Keratinocyte (primary cell): ENCODE measurements around the gene TDRD1. TPM values are rescaled to one million over a fixed set of nuclear protein-coding genes. Genes with fewer than 3 reads are reported as not detected.

Experiments used
- DNase-seq: peaks from one replicate; pipeline ENCODE4 v3.0.0-alpha.2; 2011; ENCODE audit warnings: low read depth, missing footprints, low spot score
- FAIRE-seq: peaks from 2 replicates; lab custom pipeline; 2011; peaks lifted over from hg19 to GRCh38; lab: Jason Lieb, UNC
- H2AFZ ChIP-seq: 2 replicates; pipeline ENCODE4 v1.6.0; 2012; ENCODE audit warnings: low read length, control low read depth, inconsistent platforms; ENCODE audit not compliant: control insufficient read depth
- H3K27ac ChIP-seq: 2 replicates; pipeline ENCODE4 v1.5.1; 2011; ENCODE audit warnings: low read length; ENCODE audit not compliant: control insufficient read depth, insufficient read depth
- H3K27me3 ChIP-seq: 3 replicates; pipeline ENCODE4 v1.6.0; 2011; ENCODE audit warnings: low read length; ENCODE audit not compliant: control insufficient read depth, insufficient read depth; ENCODE audit errors: extremely low read depth
- H3K36me3 ChIP-seq, 2 experiments: 2 replicates in 1 of 2; 3 replicates in 1 of 2; pipeline ENCODE4 v1.5.1; 2011; ENCODE audit warnings: low read length in 2 of 2, mild to moderate bottlenecking in 1 of 2; ENCODE audit not compliant: control insufficient read depth in 2 of 2, insufficient read depth in 2 of 2; ENCODE audit errors: extremely low read depth in 1 of 2
- H3K4me1 ChIP-seq: 3 replicates; pipeline ENCODE4 v1.5.1; 2011; ENCODE audit warnings: low read length; ENCODE audit not compliant: control insufficient read depth, insufficient read depth; ENCODE audit errors: extremely low read depth
- H3K4me2 ChIP-seq: 3 replicates; pipeline ENCODE4 v1.6.0; 2011; ENCODE audit warnings: low read depth, low read length; ENCODE audit not compliant: control insufficient read depth, insufficient read depth; ENCODE audit errors: extremely low read depth
- H3K4me3 ChIP-seq, 3 experiments: fragments of 200-600 bp in 1 of 3; sonication (generic) in 1 of 3; 2 replicates in 2 of 3; 3 replicates in 1 of 3; pipeline ENCODE4 v1.5.1; 2011 to 2016; ENCODE audit warnings: low read length in 3 of 3, mild to moderate bottlenecking in 3 of 3, control low read depth in 2 of 3, inconsistent platforms in 1 of 3, low read depth in 1 of 3, mixed read lengths in 1 of 3, mixed run types in 1 of 3, moderate library complexity in 1 of 3; ENCODE audit not compliant: control insufficient read depth in 2 of 3, insufficient read depth in 2 of 3; ENCODE audit errors: extremely low read depth in 1 of 3
- H3K79me2 ChIP-seq: 2 replicates; pipeline ENCODE4 v1.6.0; 2012; ENCODE audit warnings: low read length; ENCODE audit not compliant: control insufficient read depth, insufficient read depth
- H3K9ac ChIP-seq: 3 replicates; pipeline ENCODE4 v1.6.0; 2011; ENCODE audit warnings: low read length; ENCODE audit not compliant: control insufficient read depth, insufficient read depth; ENCODE audit errors: extremely low read depth
- H3K9me1 ChIP-seq: 3 replicates; pipeline ENCODE4 v1.6.0; 2011; ENCODE audit warnings: low read length; ENCODE audit not compliant: control insufficient read depth, insufficient read depth; ENCODE audit errors: extremely low read depth
- H3K9me3 ChIP-seq: 2 replicates; pipeline ENCODE4 v1.5.1; 2012; ENCODE audit warnings: low read depth, low read length; ENCODE audit not compliant: control insufficient read depth
- H4K20me1 ChIP-seq: 3 replicates; pipeline ENCODE4 v1.6.0; 2011; ENCODE audit warnings: low read length; ENCODE audit not compliant: control insufficient read depth, insufficient read depth; ENCODE audit errors: extremely low read depth
- EZH2 ChIP-seq: IDR thresholded peaks from one replicate; pipeline ENCODE4 v1.6.1; 2012; ENCODE audit warnings: inconsistent platforms, mild to moderate bottlenecking, low read length, moderate library complexity
- dilution Hi-C: fragments of 300-500 bp; cut with MboI; formaldehyde crosslinking; loops from one replicate; pipeline ENCODE4 v1.7.0; 2020; ENCODE audit warnings: low sequenced_read_pairs; ENCODE audit not compliant: extremely low pct_ligation_motif_present
- polyA plus RNA-seq, 5 experiments: library from polyadenylated mRNA; depleted of rRNA in 3 of 5; stranded (reverse) in 3 of 5; stranded (forward) in 1 of 5; unstranded in 1 of 5; fragments of >200 nt; gene quantifications; 1 replicate in 1 of 5; 2 replicates in 3 of 5; 3 replicates in 1 of 5; pipeline versions ENCODE4 v1.2.1 to v1.2.3, GENCODE V29; 2011 to 2012; ENCODE audit warnings: missing spikeins in 2 of 5, low read depth in 1 of 5, low replicate concordance in 1 of 5
- TF ChIP-seq, protein P1 (sequence below), 3 experiments: IDR thresholded peaks in 1 of 3; conservative IDR thresholded peaks in 1 of 3; optimal IDR thresholded peaks in 1 of 3; 2 replicates in 2 of 3; 3 replicates in 1 of 3; pipeline versions ENCODE3 to v1.5.1; 2011; ENCODE audit warnings: low read length in 3 of 3, mild to moderate bottlenecking in 3 of 3, moderate library complexity in 2 of 3, control low read depth in 1 of 3, inconsistent platforms in 1 of 3; ENCODE audit not compliant: insufficient read depth in 2 of 3; ENCODE audit errors: extremely low read depth in 1 of 3

Gene TDRD1
- polyA plus RNA-seq, 1 donor (not counting 4 experiments of a cell fraction or from before 2014, with no cell fraction given): 0.56 TPM

DNA sequence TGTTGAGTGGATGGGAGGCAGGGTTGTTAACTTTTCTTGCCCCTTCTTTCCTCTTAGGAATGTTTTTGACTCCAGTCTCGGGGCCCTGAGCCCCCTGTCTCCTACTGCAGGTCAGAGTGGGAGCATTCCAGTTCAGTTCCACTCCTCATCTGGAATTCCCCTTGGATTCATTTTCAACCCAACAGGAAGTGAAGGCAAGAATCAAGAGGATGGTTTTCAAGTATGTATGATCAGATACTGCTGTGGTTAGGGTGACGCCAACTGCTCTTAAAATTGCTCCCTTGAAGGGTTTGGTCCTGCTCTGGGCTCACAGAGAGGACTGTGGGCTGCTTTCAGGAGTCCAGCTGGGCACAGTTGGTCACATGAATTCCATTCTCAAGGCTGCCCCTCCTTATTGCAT, 81.9 kb downstream of the TDRD1 start:
- H3K27me3 ChIP-seq: no peaks in the 10 kb centered on the region
- FAIRE-seq (peak; percentile 20), DNase-seq (no peak)
- H3K4me2 ChIP-seq: no peak overlapping the region
- no peaks in the 10 kb centered on the region for H4K20me1 ChIP-seq
- H3K9me3 ChIP-seq: no peaks in the 10 kb centered on the region
- H3K9ac ChIP-seq: no peak overlapping the region
- no peaks in the 10 kb centered on the region for H3K9me1 ChIP-seq
- peak overlapping the region; percentile 41 for H2AFZ ChIP-seq
- TF ChIP-seq EZH2: no peak
- TF ChIP-seq, protein P1, sequence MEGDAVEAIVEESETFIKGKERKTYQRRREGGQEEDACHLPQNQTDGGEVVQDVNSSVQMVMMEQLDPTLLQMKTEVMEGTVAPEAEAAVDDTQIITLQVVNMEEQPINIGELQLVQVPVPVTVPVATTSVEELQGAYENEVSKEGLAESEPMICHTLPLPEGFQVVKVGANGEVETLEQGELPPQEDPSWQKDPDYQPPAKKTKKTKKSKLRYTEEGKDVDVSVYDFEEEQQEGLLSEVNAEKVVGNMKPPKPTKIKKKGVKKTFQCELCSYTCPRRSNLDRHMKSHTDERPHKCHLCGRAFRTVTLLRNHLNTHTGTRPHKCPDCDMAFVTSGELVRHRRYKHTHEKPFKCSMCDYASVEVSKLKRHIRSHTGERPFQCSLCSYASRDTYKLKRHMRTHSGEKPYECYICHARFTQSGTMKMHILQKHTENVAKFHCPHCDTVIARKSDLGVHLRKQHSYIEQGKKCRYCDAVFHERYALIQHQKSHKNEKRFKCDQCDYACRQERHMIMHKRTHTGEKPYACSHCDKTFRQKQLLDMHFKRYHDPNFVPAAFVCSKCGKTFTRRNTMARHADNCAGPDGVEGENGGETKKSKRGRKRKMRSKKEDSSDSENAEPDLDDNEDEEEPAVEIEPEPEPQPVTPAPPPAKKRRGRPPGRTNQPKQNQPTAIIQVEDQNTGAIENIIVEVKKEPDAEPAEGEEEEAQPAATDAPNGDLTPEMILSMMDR (optimal IDR thresholded peaks at IDR 0.05 in 1 of 3, IDR thresholded peaks at IDR 0.05 in 1 of 3, conservative IDR thresholded peaks at IDR 0.05 in 1 of 3; ENCODE audit: extremely low read depth in 1 of 3, insufficient read depth in 2 of 3, low read length in 3 of 3): no peak
- peaks cover 25% of the 10 kb centered on the region for H3K4me1 ChIP-seq
- H3K36me3 ChIP-seq: no peaks in the 10 kb centered on the region
- no peaks in the 10 kb centered on the region for H3K79me2 ChIP-seq
- H3K4me3 ChIP-seq: no peak overlapping the region
- peak overlapping the region; percentile 57 for H3K27ac ChIP-seq
- dilution Hi-C loops: no loop called here

DNA sequence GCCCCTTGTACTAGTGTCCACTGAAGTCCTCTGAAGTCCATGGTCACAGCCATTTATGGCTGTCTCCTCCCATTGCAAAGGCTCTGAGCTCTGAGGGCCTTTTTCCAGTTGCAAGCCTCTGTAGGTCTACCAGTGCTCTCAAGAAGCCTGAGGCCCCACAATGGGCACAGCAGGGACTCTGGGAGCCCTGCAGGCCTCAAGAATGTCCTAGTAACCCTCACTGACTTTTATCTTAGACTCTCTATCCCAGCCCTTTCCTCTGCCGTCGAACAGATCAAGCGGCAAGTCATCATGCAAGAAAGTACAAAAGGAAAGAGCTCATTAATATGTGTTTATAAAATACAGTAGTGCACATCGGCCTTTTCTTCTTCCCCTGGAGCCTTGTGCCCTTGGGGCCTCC, 83.3 kb downstream of the TDRD1 start:
- H3K9me1 ChIP-seq: no peaks in the 10 kb centered on the region
- no peaks in the 10 kb centered on the region for H3K79me2 ChIP-seq
- no peak overlapping the region for H3K4me3 ChIP-seq
- no peaks in the 10 kb centered on the region for H3K9me3 ChIP-seq
- H3K4me2 ChIP-seq: no peak overlapping the region
- H4K20me1 ChIP-seq: no peaks in the 10 kb centered on the region
- dilution Hi-C loops: no loop called here
- peaks cover 35% of the 10 kb centered on the region for H3K4me1 ChIP-seq
- no peak for TF ChIP-seq EZH2
- TF ChIP-seq, protein P1 (optimal IDR thresholded peaks at IDR 0.05 in 1 of 3, IDR thresholded peaks at IDR 0.05 in 1 of 3, conservative IDR thresholded peaks at IDR 0.05 in 1 of 3; ENCODE audit: extremely low read depth in 1 of 3, insufficient read depth in 2 of 3, low read length in 3 of 3): no peak
- no peak overlapping the region for H3K27ac ChIP-seq
- FAIRE-seq (no peak), DNase-seq (no peak)
- H3K9ac ChIP-seq: no peak overlapping the region
- H3K27me3 ChIP-seq: no peaks in the 10 kb centered on the region
- no peaks in the 10 kb centered on the region for H3K36me3 ChIP-seq
- no peak overlapping the region for H2AFZ ChIP-seq
